ENCODE measurements around the gene ARAF.
"Not testable (repeated sequence)": the region's sequence is repeated elsewhere in the genome, so short reads cannot be mapped to it uniquely, and the experiment has no call there.

ARAF gene

GRCh38 chrX:47586043-47586787 lies 25.2 kb downstream of the ARAF start:
- ATAC-seq (ENCODE audit: low read depth) (no peak), DNase-seq (ENCODE audit: low spot score in 2 of 2) (no peak)
- H3K4me3 Mint-ChIP-seq, result no peak overlapping the region
- peaks cover 15% of the 10 kb centered on the region for H3K4me1 Mint-ChIP-seq
- H3K27ac Mint-ChIP-seq, result no peak overlapping the region
- H3K9me3 Mint-ChIP-seq, result no peaks in the 10 kb centered on the region
- H3K27me3 Mint-ChIP-seq, result peaks cover 2% of the 10 kb centered on the region
- no peaks in the 10 kb centered on the region for H3K36me3 Mint-ChIP-seq

DNA sequence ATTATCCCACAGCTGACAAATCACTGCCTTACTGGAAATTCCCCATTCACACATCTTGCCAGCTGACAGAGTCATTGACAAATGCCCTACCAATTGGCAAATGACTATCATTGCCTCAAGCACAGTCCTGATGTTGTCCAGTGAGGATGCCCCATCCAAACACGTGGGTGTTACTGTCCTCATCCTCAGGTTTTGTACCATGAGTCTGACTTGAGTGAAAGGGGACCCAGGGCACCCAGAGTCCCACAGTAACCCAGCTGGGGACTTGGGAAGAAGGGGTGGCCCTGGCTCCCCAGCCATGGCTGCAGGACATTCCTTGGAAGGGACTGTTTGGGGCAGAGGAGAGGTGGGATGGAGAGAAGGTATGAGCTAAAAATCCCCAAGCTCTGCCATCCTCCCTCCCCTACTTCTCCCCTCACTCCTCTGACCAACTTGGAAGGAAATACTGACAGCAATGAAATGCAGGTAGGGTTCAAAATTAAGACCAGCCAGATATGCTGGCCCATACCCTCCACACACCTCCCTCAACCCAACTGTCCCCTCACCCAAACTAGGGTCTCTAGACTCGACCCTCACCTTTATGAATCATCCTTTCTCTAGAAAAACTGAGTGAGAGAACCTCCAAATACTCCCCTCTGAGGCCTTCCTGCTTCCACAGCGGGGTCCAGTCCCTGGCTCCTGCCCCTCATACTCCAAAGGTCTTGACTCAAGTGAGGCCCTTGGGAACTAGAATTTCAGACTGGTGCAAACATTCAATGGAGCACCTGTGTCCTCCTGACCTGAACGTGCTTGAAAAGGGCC lies 26.3 kb downstream of the ARAF start:
- Mint-ChIP-seq H3K9me3 (no peaks in the 10 kb centered on the region), H3K36me3 (no peaks in the 10 kb centered on the region), H3K27ac (no peak overlapping the region), H3K4me1 (peaks cover 10% of the 10 kb centered on the region), H3K4me3 (no peak overlapping the region), H3K27me3 (no peaks in the 10 kb centered on the region)
- ATAC-seq (ENCODE audit: low read depth), result no peak
- DNase-seq (ENCODE audit: low spot score in 2 of 2), result no peak

DNA sequence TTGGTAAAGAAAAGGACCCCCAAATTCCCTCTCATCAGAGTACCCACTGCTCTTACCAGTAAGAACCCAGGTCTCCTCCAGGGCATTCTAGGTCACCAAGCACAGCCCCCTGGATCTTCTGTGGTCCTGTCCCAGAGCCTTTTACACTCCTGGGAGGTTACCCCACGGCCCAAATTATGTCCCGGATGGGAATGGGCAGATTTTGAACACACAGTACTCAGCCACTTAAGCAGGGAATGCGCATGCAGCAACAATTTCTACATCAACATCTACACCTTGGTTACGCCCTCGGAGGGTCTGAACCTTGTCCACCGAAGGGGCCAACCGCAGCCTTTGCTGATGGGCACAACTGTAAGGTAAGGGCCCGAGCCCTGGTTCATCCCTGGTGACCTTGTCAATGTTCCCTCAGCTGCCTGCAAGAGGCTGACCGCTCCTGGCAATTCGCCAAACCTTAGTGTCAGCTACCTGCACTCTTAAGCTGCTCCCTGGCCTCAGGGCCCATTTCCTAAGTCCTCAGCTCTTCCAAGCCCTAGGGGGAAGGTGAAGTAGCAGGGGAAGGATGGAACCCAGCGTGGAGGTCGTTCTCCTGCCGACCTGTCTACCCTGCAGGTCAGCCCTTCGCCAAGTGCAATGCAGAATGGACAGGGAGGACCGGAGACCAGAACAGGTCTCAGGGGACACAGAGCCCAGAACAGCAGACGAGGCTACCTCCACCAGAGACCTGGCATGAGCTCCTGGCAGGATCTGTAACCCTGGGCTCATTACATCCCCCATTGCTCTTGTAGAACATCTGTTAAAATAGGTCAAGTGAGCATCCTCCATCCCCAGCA lies 27.1 kb downstream of the ARAF start:
- H3K36me3 Mint-ChIP-seq, result no peaks in the 10 kb centered on the region
- H3K27me3 Mint-ChIP-seq, result no peaks in the 10 kb centered on the region
- no peak overlapping the region for H3K27ac Mint-ChIP-seq
- H3K4me3 Mint-ChIP-seq, result no peak overlapping the region
- no peak for DNase-seq (ENCODE audit: low spot score in 2 of 2)
- H3K9me3 Mint-ChIP-seq, result no peaks in the 10 kb centered on the region
- H3K4me1 Mint-ChIP-seq, result peaks cover 7% of the 10 kb centered on the region
- no peak for ATAC-seq (ENCODE audit: low read depth)

DNA sequence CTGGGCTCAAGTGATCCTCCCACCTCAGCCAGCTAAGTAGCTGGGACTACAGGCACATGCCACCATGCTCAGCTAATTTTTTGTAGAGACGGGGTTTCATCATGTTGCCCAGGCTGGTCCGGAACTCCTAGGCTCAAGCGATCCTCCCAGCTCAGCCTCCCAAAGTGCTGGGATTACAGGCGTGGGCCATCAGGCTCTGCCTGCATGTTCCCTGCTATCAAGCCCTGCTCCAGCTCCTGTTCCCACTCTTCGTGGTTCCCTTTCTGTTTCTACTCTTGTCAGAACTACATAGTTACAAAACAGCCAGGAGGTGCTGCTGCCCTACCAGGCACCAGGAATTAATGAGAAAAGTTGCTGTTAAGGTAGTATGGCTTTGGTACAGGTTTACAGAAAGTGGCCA lies 30.0 kb downstream of the ARAF start:
- H3K27me3 Mint-ChIP-seq, result no peaks in the 10 kb centered on the region
- no peaks in the 10 kb centered on the region for H3K36me3 Mint-ChIP-seq
- no peaks in the 10 kb centered on the region for H3K9me3 Mint-ChIP-seq
- H3K27ac Mint-ChIP-seq, result no peak overlapping the region
- H3K4me3 Mint-ChIP-seq, result no peak overlapping the region
- ATAC-seq (ENCODE audit: low read depth) (no peak), DNase-seq (ENCODE audit: low spot score in 2 of 2) (no peak)
- no peaks in the 10 kb centered on the region for H3K4me1 Mint-ChIP-seq

DNA sequence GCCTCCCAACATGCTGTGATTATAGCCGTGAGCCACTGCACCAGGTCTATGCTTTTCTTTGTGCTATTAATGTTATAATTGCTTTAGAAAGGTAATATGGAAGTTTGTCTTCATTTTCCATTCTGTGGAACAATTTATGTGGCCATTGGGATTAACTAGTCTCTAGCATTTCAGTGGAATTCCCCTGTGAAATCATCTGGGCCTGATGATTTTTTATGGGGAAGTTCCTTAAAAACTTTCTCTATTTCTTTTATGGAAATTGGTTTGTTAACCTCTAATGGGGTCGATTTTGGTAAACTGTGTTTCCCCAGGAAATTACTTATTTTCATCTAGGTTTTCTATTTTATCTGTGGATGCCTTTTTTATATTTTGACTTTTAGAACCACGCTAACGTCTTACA lies 32.5 kb downstream of the ARAF start:
- Mint-ChIP-seq H3K4me3 (no peak overlapping the region), H3K4me1 (no peaks in the 10 kb centered on the region), H3K36me3 (peaks cover 3% of the 10 kb centered on the region), H3K9me3 (peaks cover 5% of the 10 kb centered on the region), H3K27ac (no peak overlapping the region), H3K27me3 (peaks cover 4% of the 10 kb centered on the region)
- no peak for DNase-seq (ENCODE audit: low spot score in 2 of 2)
- ATAC-seq (ENCODE audit: low read depth), result no peak

DNA sequence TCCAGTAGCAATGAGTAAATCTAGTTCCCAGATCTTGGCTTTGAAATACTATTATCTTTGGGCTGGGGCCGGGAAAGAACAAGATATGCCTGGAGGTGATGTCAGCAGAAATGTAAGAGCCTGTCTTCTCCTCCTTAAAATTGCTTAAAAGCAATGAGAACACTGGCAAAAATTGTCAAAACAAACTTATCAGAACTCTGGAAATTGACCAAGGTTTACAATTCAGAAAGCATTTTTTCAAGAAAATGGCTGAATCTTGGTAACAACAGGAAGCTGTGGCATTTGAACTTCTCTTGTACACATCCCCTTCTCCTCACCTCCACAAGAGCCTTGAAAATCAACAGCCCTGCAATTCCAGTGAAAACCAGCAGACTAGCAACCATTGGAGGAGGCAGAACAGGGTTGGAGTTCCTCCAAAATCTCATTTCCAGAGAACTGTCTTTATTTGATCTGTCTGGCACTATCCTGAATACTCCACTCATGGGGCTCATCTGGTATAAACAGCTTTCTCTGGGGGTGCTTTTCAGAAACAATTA lies 34.8 kb downstream of the ARAF start:
- no peak overlapping the region for H3K27ac Mint-ChIP-seq
- ATAC-seq (ENCODE audit: low read depth) (no peak), DNase-seq (ENCODE audit: low spot score in 2 of 2) (no peak)
- peaks cover 4% of the 10 kb centered on the region for H3K27me3 Mint-ChIP-seq
- no peak overlapping the region for H3K4me3 Mint-ChIP-seq
- H3K9me3 Mint-ChIP-seq, result peaks cover 9% of the 10 kb centered on the region
- peaks cover 3% of the 10 kb centered on the region for H3K36me3 Mint-ChIP-seq
- no peaks in the 10 kb centered on the region for H3K4me1 Mint-ChIP-seq

GRCh38 chrX:47596256-47596655 lies 35.3 kb downstream of the ARAF start:
- ATAC-seq (ENCODE audit: low read depth), result no peak
- Mint-ChIP-seq H3K4me1 (no peaks in the 10 kb centered on the region), H3K27ac (no peak overlapping the region)

DNA sequence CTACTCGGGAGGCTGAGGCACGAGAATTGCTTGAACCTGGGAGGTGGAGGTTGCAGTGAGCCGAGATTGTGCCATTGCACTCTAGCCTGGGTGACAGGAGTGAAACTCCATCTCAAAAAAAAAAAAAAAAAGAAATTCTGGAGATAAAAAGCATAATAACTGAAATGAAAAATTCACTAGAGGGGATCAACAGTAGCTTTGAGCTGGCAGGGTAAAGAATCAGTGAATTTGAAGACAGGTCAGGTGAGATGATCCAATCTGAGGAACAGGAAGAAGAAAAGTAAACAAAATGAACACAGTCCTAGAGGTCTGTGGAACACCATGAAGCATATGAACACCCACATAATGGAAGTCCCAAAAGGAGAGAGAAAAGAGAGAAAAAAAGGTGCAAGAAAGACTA lies 36.2 kb downstream of the ARAF start:
- no peak overlapping the region for H3K4me3 Mint-ChIP-seq
- peaks cover 4% of the 10 kb centered on the region for H3K27me3 Mint-ChIP-seq
- H3K9me3 Mint-ChIP-seq, result peaks cover 10% of the 10 kb centered on the region
- H3K4me1 Mint-ChIP-seq, result no peaks in the 10 kb centered on the region
- ATAC-seq (ENCODE audit: low read depth) (no peak), DNase-seq (ENCODE audit: low spot score in 2 of 2) (no peak)
- peaks cover 3% of the 10 kb centered on the region for H3K36me3 Mint-ChIP-seq
- H3K27ac Mint-ChIP-seq, result no peak overlapping the region

More at GRCh38 chrX:47596256-47596655, 35.3 kb downstream of the ARAF start:
- H3K27me3 Mint-ChIP-seq, result peaks cover 4% of the 10 kb centered on the region
- DNase-seq (ENCODE audit: low spot score in 2 of 2), result no peak
- peaks cover 3% of the 10 kb centered on the region for H3K36me3 Mint-ChIP-seq
- H3K4me3 Mint-ChIP-seq, result no peak overlapping the region
- H3K9me3 Mint-ChIP-seq, result peaks cover 10% of the 10 kb centered on the region

DNA sequence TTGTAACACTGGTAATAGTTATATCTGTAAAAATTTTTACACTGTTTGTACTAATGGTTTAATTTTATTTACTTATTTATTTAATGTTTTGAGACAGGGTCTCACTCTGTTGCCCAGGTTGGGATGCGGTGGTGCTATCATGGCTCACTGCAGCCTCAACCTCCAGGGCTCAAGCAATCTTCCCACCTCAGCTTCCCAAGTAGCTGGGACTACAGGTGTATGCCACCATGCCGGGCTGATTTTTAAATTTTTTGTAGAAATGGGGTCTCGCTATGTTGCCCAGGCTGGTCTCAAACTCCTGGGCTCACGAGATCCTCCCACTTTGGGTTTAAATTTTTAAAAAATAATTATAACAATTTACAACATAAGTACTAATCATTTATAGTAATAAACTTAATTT lies 42.1 kb downstream of the ARAF start:
- H3K27ac Mint-ChIP-seq; ATAC-seq (ENCODE audit: low read depth); DNase-seq (ENCODE audit: low spot score in 2 of 2); H3K4me3 Mint-ChIP-seq; H3K9me3 Mint-ChIP-seq; H3K4me1 Mint-ChIP-seq; H3K27me3 Mint-ChIP-seq; H3K36me3 Mint-ChIP-seq: not testable (repeated sequence)

- Mint-ChIP-seq H3K4me3 (no peak overlapping the region), H3K36me3 (no peaks in the 10 kb centered on the region), H3K9me3 (peaks cover 5% of the 10 kb centered on the region), H3K27ac (no peak overlapping the region), H3K4me1 (peaks cover 5% of the 10 kb centered on the region), H3K27me3 (peaks cover 7% of the 10 kb centered on the region)
- ATAC-seq (ENCODE audit: low read depth) (no peak), DNase-seq (ENCODE audit: low spot score in 2 of 2) (no peak)
These were observed 44.0 kb downstream of the ARAF start for GRCh38 chrX:47605024-47605423.

GRCh38 chrX:47607091-47607490 lies 46.1 kb downstream of the ARAF start:
- H3K36me3 Mint-ChIP-seq, result no peaks in the 10 kb centered on the region
- DNase-seq (ENCODE audit: low spot score in 2 of 2), result no peak
- no peak overlapping the region for H3K4me3 Mint-ChIP-seq
- no peak overlapping the region for H3K27ac Mint-ChIP-seq
- ATAC-seq (ENCODE audit: low read depth), result no peak
- peaks cover 5% of the 10 kb centered on the region for H3K4me1 Mint-ChIP-seq
- peaks cover 7% of the 10 kb centered on the region for H3K27me3 Mint-ChIP-seq
- H3K9me3 Mint-ChIP-seq, result no peaks in the 10 kb centered on the region

DNA sequence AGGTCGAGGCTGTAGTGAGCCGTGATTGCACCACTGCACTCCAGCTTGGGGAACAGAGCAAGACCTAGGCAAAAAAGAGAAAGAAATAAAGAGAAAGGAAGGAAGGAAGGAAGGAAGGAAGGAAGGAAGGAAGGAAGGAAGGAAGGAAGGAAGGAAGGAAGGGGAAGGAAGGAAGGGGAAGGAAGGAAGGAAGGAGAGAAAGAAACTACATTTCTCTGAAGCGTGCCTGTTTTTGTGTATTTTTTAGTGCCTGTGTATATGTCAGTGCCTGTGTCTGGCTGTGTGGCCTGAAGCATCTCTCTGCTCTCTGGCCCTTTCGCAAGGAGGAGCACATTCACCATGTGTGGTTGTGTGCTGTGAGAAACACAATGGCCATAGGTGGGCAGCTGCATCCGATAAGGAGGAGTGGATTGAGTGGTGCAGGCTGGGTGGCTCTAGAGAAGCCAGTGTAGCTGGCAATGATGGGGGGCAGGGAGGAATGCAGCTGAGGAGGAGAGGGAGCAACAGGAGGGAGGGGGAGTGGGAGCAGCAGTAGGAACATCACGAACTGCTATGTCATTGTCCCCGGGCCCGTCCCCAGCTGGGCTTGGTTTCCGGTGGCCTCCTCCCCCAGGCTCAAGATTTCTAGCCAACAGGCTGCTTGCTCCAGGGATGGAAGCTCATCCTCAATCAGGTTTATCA lies 47.3 kb downstream of the ARAF start:
- Mint-ChIP-seq H3K27ac (no peak overlapping the region), H3K27me3 (peaks cover 8% of the 10 kb centered on the region), H3K9me3 (no peaks in the 10 kb centered on the region), H3K36me3 (no peaks in the 10 kb centered on the region), H3K4me3 (no peak overlapping the region), H3K4me1 (peaks cover 5% of the 10 kb centered on the region)
- DNase-seq (ENCODE audit: low spot score in 2 of 2) (no peak), ATAC-seq (ENCODE audit: low read depth) (no peak)

DNA sequence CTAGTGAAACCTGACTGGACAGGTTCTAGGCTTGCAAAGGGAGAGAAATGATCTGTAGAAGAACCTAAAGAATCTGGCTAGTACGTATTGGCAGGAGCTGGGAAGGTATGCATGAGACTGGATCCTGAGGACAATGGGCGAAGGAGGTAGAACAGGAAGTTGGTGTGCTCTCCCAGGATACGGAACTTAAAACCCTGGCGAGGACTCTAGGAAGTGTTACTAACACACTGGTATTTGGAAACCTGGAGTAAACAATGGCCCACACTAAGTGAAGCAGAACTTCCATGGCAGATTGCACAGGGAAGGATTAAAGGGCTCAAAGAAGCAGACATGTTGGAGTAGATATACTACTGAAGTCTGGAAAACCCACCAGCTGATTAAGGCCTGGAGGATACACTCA lies 49.5 kb downstream of the ARAF start:
- Mint-ChIP-seq H3K4me1 (peaks cover 5% of the 10 kb centered on the region), H3K9me3 (no peaks in the 10 kb centered on the region), H3K27me3 (peaks cover 7% of the 10 kb centered on the region), H3K4me3 (no peak overlapping the region), H3K27ac (no peak overlapping the region), H3K36me3 (no peaks in the 10 kb centered on the region)
- ATAC-seq (ENCODE audit: low read depth) (no peak), DNase-seq (ENCODE audit: low spot score in 2 of 2) (no peak)

Data from memory B cell (primary cell).